Gastroesophageal sphincter (tissue), 4 donors: ENCODE results near the gene FLG2. TPM values are rescaled to one million over a fixed set of nuclear protein-coding genes. Genes with fewer than 3 reads are reported as not detected.

Source experiments
- ATAC-seq: fragments of 150-250 bp; one replicate; pipeline ENCODE4 v1.9.1; 2016; ENCODE audit warnings: mild to moderate bottlenecking, moderate library complexity
- H3K27ac ChIP-seq, 4 donors: fragments of 200-600 bp; sonication (generic) in 3 of 4; 1 replicate in 3 of 4; 2 replicates in 1 of 4; pipeline ENCODE4 v1.5.1; 2016 to 2019
- H3K27me3 ChIP-seq: fragments of 200-600 bp; sonication (generic); one replicate; pipeline ENCODE4 v1.5.1; 2019
- H3K36me3 ChIP-seq, 2 donors: fragments of 200-600 bp; sonication (generic); one replicate each; pipeline ENCODE4 v1.5.1; 2019; ENCODE audit warnings: control low read depth in 1 of 2
- H3K4me1 ChIP-seq, 3 donors: fragments of 200-600 bp; sonication (generic); 1 replicate in 2 of 3; 2 replicates in 1 of 3; pipeline ENCODE4 v1.5.1; 2016 to 2019; ENCODE audit warnings: control low read depth in 2 of 3
- H3K4me3 ChIP-seq, 2 donors: fragments of 200-600 bp; sonication (generic); one replicate each; pipeline ENCODE4 v1.5.1; 2019; ENCODE audit warnings: mild to moderate bottlenecking in 1 of 2, moderate library complexity in 1 of 2
- H3K9me3 ChIP-seq, 3 donors: fragments of 200-600 bp; sonication (generic); one replicate each; pipeline ENCODE4 v1.5.1; 2017 to 2019; ENCODE audit warnings: control low read depth in 2 of 3
- CTCF ChIP-seq, 4 experiments: fragments of 200-600 bp in 2 of 4; fragments of 450-650 bp in 2 of 4; sonication (generic) in 1 of 4; IDR thresholded peaks; one replicate each; pipeline ENCODE4 v1.5.1; 2017 to 2019; ENCODE audit warnings: antibody characterized with exemption in 4 of 4, mild to moderate bottlenecking in 2 of 4, moderate library complexity in 2 of 4
- EP300 ChIP-seq: sonication (generic); formaldehyde crosslinking; IDR thresholded peaks from one replicate; pipeline ENCODE4 v1.6.1; 2017; ENCODE audit warnings: antibody characterized with exemption, mild to moderate bottlenecking
- POLR2A ChIP-seq, 2 donors: fragments of 450-650 bp; IDR thresholded peaks; one replicate each; pipeline ENCODE4 v1.6.1; 2017; ENCODE audit warnings: antibody characterized with exemption in 2 of 2, mild to moderate bottlenecking in 2 of 2, moderate library complexity in 1 of 2
- POLR2AphosphoS5 ChIP-seq: sonication (generic); formaldehyde crosslinking; IDR thresholded peaks from one replicate; pipeline ENCODE4 v1.6.1; 2017; ENCODE audit warnings: antibody characterized with exemption
- WGBS, 2 donors: methylation state at CpG; one replicate each; pipeline ENCODE4 v1.1.5; 2018; ENCODE audit warnings: low coverage in 1 of 2; 5-methylcytosine and 5-hydroxymethylcytosine counted together
- total RNA-seq, 4 donors: library from RNA; depleted of rRNA; stranded (reverse); fragments of >200 nt; gene quantifications; one replicate each; pipeline ENCODE4 v1.1.0, GENCODE V29; 2016

The FLG2 gene
- not detected for total RNA-seq

- H3K27ac ChIP-seq: no peak within 1 kb of the TSS
- peaks cover 0 to 4% (median 0%) of the 10 kb centered on the region in 3 donors for H3K9me3 ChIP-seq
- H3K36me3 ChIP-seq: no peaks in the 10 kb centered on the region
- 67 to 72% methylated on average over 2 of the region's 2 CpGs for whole genome bisulfite sequencing, 2 donors
- H3K4me3 ChIP-seq: no peak within 1 kb of the TSS
- TF ChIP-seq EP300: no peak
- TF ChIP-seq POLR2A (IDR thresholded peaks at IDR 0.05): no peak
- no peak for TF ChIP-seq CTCF (IDR thresholded peaks at IDR 0.05)
- TF ChIP-seq POLR2AphosphoS5: no peak
- no peaks in the 10 kb centered on the region for H3K27me3 ChIP-seq
- no peaks in the 10 kb centered on the region for H3K4me1 ChIP-seq
- no peak for ATAC-seq
Measured at GRCh38 chr1:152359906-152360305, at the start of gene FLG2. Gene FLG2 (minus strand): TSS chr1:152360006. CDS start chr1:152358884, 1,122 bp downstream.

- Histone ChIP-seq H3K4me3 (no peak overlapping the region), H3K27ac (no peak overlapping the region), H3K27me3 (no peaks in the 10 kb centered on the region), H3K36me3 (no peaks in the 10 kb centered on the region), H3K9me3 (no peaks in the 10 kb centered on the region), H3K4me1 (no peaks in the 10 kb centered on the region)
- WGBS, 2 donors: 76 to 77% methylated on average over 4 of the region's 4 CpGs
- no peak for ATAC-seq
- no peak for TF ChIP-seq POLR2A (IDR thresholded peaks at IDR 0.05)
- TF ChIP-seq CTCF (IDR thresholded peaks at IDR 0.05): no peak
- TF ChIP-seq POLR2AphosphoS5: no peak
- TF ChIP-seq EP300: no peak
Measured at GRCh38 chr1:152408664-152409063, 48.9 kb upstream of the FLG2 start.

GRCh38 chr1:152398812-152399698, 39.2 kb upstream of the FLG2 start:
- Histone ChIP-seq H3K9me3 (no peaks in the 10 kb centered on the region), H3K27me3 (no peaks in the 10 kb centered on the region), H3K4me3 (no peak overlapping the region), H3K4me1 (no peaks in the 10 kb centered on the region), H3K27ac (no peak overlapping the region), H3K36me3 (no peaks in the 10 kb centered on the region)
- WGBS, 2 donors: 13 to 18% methylated on average over 6 to 7 of the region's 8 CpGs
- ATAC-seq: no peak
- TF ChIP-seq POLR2A (IDR thresholded peaks at IDR 0.05): no peak
- TF ChIP-seq CTCF (IDR thresholded peaks at IDR 0.05): no peak
- no peak for TF ChIP-seq EP300
- TF ChIP-seq POLR2AphosphoS5: no peak

DNA sequence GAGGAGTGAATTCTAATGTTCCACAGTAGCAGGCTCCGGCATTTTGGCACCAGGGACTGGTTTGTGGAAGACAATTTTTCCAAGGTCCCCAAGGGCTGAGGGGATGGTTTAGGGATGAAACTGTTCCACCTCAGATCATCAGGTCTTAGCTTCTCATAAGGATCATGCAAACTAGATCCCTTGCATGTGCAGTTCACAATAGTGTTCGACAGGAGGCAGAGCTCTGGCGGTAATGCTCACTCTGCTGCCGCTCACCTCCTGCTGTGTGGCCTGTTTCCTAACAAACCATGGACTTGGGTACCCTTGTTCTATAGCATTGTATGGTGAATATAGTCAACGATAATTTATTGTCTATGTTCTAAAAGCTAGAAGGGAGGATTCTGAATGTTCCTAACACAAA, 37.7 kb upstream of the FLG2 start:
- no peaks in the 10 kb centered on the region for H3K36me3 ChIP-seq
- H3K27me3 ChIP-seq: no peaks in the 10 kb centered on the region
- WGBS, 2 donors: 76 to 83% methylated on average over 1 to 3 of the region's 5 CpGs
- no peak for ATAC-seq
- no peak overlapping the region for H3K4me3 ChIP-seq
- no peak overlapping the region for H3K27ac ChIP-seq
- TF ChIP-seq CTCF (IDR thresholded peaks at IDR 0.05): no peak
- no peak for TF ChIP-seq POLR2AphosphoS5
- no peak for TF ChIP-seq EP300
- no peak for TF ChIP-seq POLR2A (IDR thresholded peaks at IDR 0.05)
- H3K9me3 ChIP-seq: no peaks in the 10 kb centered on the region
- no peaks in the 10 kb centered on the region for H3K4me1 ChIP-seq

DNA sequence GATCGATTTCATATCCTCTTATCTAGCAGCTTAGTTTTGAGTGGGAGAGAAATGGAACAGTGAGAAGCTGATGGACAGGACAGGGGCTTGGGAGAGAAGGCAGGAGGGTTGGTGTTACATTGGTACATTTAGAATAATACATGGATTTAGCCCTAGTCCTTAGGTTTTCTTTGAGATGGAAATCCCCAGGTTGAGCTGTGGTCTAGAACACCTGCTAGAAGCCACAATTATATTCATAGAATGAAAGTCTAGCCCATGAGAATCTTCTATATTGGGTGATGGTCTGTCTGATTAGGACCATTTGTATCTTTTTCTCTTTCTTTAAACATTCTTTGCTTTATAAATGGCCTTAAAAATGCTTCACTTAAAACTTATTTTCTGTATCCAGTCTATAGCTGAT, 34.3 kb upstream of the FLG2 start:
- TF ChIP-seq EP300 (no peak), CTCF (IDR thresholded peaks at IDR 0.05) (no peak), POLR2A (IDR thresholded peaks at IDR 0.05) (no peak), POLR2AphosphoS5 (no peak)
- Histone ChIP-seq H3K27me3 (no peaks in the 10 kb centered on the region), H3K4me1 (no peaks in the 10 kb centered on the region), H3K36me3 (no peaks in the 10 kb centered on the region), H3K27ac (no peak overlapping the region), H3K4me3 (no peak overlapping the region), H3K9me3 (no peaks in the 10 kb centered on the region)
- WGBS, 2 donors: 38 to 54% methylated on average over 1 of the region's 1 CpG
- ATAC-seq: no peak
